ENCODE data around the gene PRKAG1. TPM values are rescaled to one million over a fixed set of nuclear protein-coding genes. Genes with fewer than 3 reads are reported as not detected.

The PRKAG1 gene
- total and polyA plus RNA-seq, 8 donors: 18.2 to 33.4 (median 26.3) TPM

DNA sequence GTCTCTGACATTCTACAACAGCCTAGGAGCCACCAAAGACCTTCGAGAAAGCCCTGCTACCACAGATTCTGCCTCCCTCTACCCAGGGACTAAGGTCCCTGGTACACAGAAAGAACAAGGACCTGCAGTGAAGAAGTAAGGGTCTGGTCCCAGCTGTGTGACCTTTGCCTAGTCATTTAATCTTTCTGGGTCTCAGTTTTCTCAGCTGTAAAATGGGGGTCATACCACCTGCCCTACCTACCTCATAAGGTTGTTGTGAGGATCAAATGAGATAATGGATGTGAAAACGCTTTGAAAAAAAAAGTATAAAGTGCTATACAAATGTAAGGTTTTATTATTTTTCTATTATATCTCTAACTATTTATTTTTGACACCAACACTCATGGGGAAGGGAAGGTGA is 5.2 kb upstream of the PRKAG1 start:
- intact Hi-C loops (cut with DNase I): no loop called here
- H3K27me3 ChIP-seq: no peaks in the 10 kb centered on the region
- H3K36me3 ChIP-seq: peaks cover 0 to 70% (median 33%) of the 10 kb centered on the region in 3 donors
- ATAC-seq: no peak
- DNase-seq: no peak
- H3K4me3 ChIP-seq: no peak overlapping the region
- peaks cover 0 to 4% (median 0%) of the 10 kb centered on the region in 3 donors for H3K4me1 ChIP-seq
- FAIRE-seq: no peak
- H3K27ac ChIP-seq: no peak overlapping the region
- whole genome bisulfite sequencing, 2 donors: 89 to 91% methylated on average over 2 of the region's 2 CpGs
- TF ChIP-seq, protein P1, sequence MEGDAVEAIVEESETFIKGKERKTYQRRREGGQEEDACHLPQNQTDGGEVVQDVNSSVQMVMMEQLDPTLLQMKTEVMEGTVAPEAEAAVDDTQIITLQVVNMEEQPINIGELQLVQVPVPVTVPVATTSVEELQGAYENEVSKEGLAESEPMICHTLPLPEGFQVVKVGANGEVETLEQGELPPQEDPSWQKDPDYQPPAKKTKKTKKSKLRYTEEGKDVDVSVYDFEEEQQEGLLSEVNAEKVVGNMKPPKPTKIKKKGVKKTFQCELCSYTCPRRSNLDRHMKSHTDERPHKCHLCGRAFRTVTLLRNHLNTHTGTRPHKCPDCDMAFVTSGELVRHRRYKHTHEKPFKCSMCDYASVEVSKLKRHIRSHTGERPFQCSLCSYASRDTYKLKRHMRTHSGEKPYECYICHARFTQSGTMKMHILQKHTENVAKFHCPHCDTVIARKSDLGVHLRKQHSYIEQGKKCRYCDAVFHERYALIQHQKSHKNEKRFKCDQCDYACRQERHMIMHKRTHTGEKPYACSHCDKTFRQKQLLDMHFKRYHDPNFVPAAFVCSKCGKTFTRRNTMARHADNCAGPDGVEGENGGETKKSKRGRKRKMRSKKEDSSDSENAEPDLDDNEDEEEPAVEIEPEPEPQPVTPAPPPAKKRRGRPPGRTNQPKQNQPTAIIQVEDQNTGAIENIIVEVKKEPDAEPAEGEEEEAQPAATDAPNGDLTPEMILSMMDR (IDR thresholded peaks at IDR 0.05): no peak
- no peaks in the 10 kb centered on the region for H3K9me3 ChIP-seq

DNA sequence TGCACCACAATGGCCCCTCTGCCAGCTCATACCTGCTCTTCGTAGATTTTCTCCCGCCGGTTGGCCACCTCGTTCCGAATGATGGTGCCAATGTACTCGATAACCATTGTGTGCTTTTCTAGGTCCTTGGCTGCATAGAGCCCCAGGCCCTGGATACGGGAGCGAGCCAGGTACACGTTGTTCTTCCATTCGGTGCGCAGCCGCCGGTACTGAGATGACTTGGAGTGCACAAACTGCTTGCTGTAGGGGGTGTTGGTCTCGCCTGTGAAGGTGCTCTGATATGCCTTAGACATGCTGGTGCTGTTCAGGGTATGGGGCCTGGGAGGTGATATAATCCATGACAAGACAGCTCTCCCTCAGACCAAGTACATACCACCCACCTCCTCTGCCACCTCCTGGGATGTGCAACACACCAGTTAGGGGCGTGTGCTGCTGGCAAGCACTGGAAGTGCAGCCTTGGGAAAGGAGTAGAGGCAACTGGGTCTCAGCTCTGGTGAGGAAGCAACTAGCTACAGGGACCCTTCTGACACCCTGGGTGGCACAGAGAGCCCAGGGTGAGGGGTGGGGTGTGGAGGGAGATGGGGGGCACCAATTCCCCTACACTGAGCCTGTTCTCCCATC is 4.1 kb upstream of the PRKAG1 start:
- intact Hi-C loops (cut with DNase I): no loop called here
- Histone ChIP-seq H3K36me3 (peaks cover 0 to 60% (median 23%) of the 10 kb centered on the region in 3 donors), H3K4me1 (peaks cover 0 to 4% (median 3%) of the 10 kb centered on the region in 3 donors), H3K27ac (no peak overlapping the region), H3K9me3 (no peaks in the 10 kb centered on the region), H3K27me3 (no peaks in the 10 kb centered on the region), H3K4me3 (no peak overlapping the region)
- FAIRE-seq: no peak
- ATAC-seq: no peak
- 81 to 88% methylated on average over 15 of the region's 15 CpGs for WGBS, 2 donors
- DNase-seq: no peak
- TF ChIP-seq, protein P1 (IDR thresholded peaks at IDR 0.05): no peak

DNA sequence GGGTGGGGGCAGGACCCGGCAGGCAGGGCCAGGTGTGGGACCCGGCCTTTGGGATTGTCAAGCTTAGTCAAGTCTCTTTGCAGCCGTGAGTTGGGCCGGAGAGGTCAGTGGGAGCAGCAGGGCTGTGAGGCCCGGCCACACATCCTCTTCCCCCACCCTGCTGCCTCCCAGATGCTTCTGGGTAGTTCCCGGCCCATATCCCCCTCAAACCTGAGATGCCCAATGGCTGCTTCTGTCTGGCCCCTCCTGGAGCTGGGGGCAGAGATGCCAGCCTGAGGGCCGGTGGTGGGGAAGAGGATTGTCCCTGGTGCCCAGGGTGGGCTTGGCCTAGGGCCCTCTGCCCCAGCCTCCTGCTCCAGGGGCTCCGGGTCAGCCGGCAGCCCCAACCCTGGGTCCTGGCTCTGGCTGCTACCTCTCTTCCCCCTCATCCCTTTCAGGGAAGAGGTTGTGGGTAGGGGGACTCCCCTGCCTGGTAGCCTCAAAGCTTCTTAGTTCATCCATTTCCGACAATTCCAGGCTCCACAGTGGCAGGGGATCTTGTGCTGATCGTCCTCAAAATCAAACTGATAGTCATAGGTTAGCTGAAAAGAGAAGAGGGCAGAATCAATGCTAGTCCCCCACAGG is 2.8 kb upstream of the PRKAG1 start:
- no peak for ATAC-seq
- Histone ChIP-seq H3K36me3 (peaks cover 0 to 50% (median 15%) of the 10 kb centered on the region in 3 donors), H3K4me3 (no peak overlapping the region), H3K27ac (no peak overlapping the region), H3K9me3 (no peaks in the 10 kb centered on the region), H3K27me3 (no peaks in the 10 kb centered on the region), H3K4me1 (peaks cover 0 to 13% (median 4%) of the 10 kb centered on the region in 3 donors)
- no peak for FAIRE-seq
- intact Hi-C loops (cut with DNase I): no loop called here
- DNase-seq: no peak
- TF ChIP-seq, protein P1 (IDR thresholded peaks at IDR 0.05): no peak
- WGBS, 2 donors: 79 to 86% methylated on average over 8 to 11 of the region's 11 CpGs

DNA sequence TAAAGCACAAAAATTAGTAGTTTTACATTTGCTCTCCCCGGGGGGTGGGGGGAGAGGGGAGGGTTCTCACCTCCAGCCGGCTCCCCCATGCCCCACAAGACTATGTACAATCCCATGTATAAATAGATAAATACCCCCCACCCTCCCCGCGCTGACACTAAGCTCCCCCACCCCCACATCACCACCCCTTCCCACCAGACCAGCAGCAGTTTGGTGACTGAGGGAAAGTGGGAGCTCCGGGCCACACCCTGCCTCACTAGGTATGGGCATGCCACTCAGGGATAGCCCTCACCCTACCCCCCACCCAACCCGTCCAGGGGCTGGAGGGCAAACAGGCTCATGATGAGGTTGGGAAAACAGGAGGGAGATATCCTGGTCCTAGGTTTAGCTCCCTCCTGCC is 1.9 kb upstream of the PRKAG1 start:
- peaks cover 0 to 40% (median 9%) of the 10 kb centered on the region in 3 donors for H3K36me3 ChIP-seq
- DNase-seq (no peak), ATAC-seq (no peak), FAIRE-seq (no peak)
- no peak overlapping the region for H3K27ac ChIP-seq
- H3K27me3 ChIP-seq: no peaks in the 10 kb centered on the region
- WGBS, 2 donors: 79 to 90% methylated on average over 6 of the region's 6 CpGs
- TF ChIP-seq, protein P1 (IDR thresholded peaks at IDR 0.05): no peak
- H3K4me1 ChIP-seq: peaks cover 0 to 13% (median 4%) of the 10 kb centered on the region in 3 donors
- H3K4me3 ChIP-seq: no peak overlapping the region
- H3K9me3 ChIP-seq: no peaks in the 10 kb centered on the region
- intact Hi-C loops (cut with DNase I): no loop called here

Measured in pancreas (tissue), 10 donors.